ENCODE data around the gene PLK3. TPM values are rescaled to one million over a fixed set of nuclear protein-coding genes. Genes with fewer than 3 reads are reported as not detected.

The PLK3 gene
- total RNA-seq, 1 experiment from 2014 or later: 3.2 TPM

GRCh38 chr1:44787506-44787905 is 12.7 kb upstream of the PLK3 start:
- no peak for DNase-seq
- TF ChIP-seq, protein P1, sequence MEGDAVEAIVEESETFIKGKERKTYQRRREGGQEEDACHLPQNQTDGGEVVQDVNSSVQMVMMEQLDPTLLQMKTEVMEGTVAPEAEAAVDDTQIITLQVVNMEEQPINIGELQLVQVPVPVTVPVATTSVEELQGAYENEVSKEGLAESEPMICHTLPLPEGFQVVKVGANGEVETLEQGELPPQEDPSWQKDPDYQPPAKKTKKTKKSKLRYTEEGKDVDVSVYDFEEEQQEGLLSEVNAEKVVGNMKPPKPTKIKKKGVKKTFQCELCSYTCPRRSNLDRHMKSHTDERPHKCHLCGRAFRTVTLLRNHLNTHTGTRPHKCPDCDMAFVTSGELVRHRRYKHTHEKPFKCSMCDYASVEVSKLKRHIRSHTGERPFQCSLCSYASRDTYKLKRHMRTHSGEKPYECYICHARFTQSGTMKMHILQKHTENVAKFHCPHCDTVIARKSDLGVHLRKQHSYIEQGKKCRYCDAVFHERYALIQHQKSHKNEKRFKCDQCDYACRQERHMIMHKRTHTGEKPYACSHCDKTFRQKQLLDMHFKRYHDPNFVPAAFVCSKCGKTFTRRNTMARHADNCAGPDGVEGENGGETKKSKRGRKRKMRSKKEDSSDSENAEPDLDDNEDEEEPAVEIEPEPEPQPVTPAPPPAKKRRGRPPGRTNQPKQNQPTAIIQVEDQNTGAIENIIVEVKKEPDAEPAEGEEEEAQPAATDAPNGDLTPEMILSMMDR (IDR thresholded peaks at IDR 0.05; ENCODE audit: insufficient read depth in 1 of 2, low read depth in 1 of 2, low read length in 1 of 2, severe bottlenecking in 1 of 2, unreplicated experiment in 1 of 2): no peak
- CTCF ChIA-PET: no interaction called here
- H3K36me3 ChIP-seq (ENCODE audit: control insufficient read depth, insufficient read depth, low read length): no peaks in the 10 kb centered on the region
- no peaks in the 10 kb centered on the region for H3K4me1 ChIP-seq
- H3K4me3 ChIP-seq (ENCODE audit: low read depth, low read length): no peak overlapping the region
- Mint-ChIP-seq H3K27me3 (ENCODE audit: insufficient read depth, unreplicated experiment) (no peaks in the 10 kb centered on the region), H3K4me1 (ENCODE audit: low read depth, unreplicated experiment) (peaks cover under 1% of the 10 kb centered on the region), H3K4me3 (ENCODE audit: unreplicated experiment) (no peak overlapping the region), H3K9me3 (ENCODE audit: unreplicated experiment) (no peaks in the 10 kb centered on the region), H3K36me3 (ENCODE audit: insufficient read depth, unreplicated experiment) (peaks cover 5% of the 10 kb centered on the region), H3K27ac (ENCODE audit: unreplicated experiment) (no peak overlapping the region)
- no peaks in the 10 kb centered on the region for H3K27me3 ChIP-seq (replicated peaks; ENCODE audit: control insufficient read depth, insufficient read depth, low read length)
- intact Hi-C loops (cut with micrococcal nuclease; ENCODE audit: unreplicated experiment): no loop called here
- no peaks in the 10 kb centered on the region for H3K9me3 ChIP-seq
- no TSS peak for BruUV-seq (replicated peaks)
- POLR2A ChIA-PET: no interaction called here

DNA sequence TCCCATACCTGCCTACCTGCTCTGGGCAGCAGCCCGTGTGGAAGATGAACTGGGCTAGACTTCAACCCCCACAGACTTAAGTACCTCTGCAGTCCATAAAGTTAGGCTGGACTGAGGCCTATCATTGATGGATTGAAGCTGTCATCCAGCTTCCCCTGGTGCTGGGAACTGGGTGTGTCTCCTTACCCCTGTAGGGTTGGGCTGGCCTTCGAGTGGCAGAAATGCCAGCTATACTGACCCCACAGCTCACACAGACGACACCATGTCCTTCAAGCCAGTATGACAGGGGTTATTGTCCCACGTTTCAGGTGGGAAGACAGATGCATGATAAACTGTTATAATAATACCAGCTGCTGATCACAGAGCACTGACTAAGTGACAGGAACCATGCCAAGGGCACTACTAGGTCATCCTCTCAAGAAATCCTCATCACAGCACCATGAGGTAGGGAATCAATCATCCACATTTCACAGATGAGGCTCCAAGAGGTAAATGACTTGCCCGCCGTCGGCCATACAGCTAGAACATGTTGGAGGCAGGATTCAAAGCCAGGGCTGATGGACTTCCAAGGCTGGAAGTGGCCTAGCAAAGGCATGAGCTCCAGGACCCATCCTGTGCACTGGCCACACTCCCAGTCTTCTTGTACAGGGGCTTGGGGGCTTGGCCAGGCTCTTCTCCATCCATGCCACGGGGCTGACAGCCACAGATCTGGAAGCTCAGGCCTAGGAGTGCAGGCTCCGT is 11.9 kb upstream of the PLK3 start, which contains the start of gene BEST4:
Gene BEST4, minus strand, starts transcription at position 51 of the 741 bp plus-strand sequence. CDS start 465 bp downstream, outside the sequence.
- H3K9me3 Mint-ChIP-seq (ENCODE audit: unreplicated experiment): no peaks in the 10 kb centered on the region
- no peak for DNase-seq
- CTCF ChIA-PET: interaction anchor here (0.6 to 1.8 kb wide), 2 partner anchors 35 to 42 kb away, joined by 3 to 4 read pairs; no protein-coding TSS in a partner anchor
- Histone ChIP-seq H3K9me3 (no peaks in the 10 kb centered on the region), H3K4me1 (0 out of 2 replicates have a peak, but pooled peaks cover 1% of the 10 kb centered on the region), H3K4me3 (ENCODE audit: low read depth, low read length) (no peak within 1 kb of the TSS), H3K36me3 (ENCODE audit: control insufficient read depth, insufficient read depth, low read length) (no peaks in the 10 kb centered on the region), H3K27me3 (replicated peaks; ENCODE audit: control insufficient read depth, insufficient read depth, low read length) (no peaks in the 10 kb centered on the region)
- no peak within 1 kb of the TSS for H3K4me3 Mint-ChIP-seq (ENCODE audit: unreplicated experiment)
- peaks cover 9% of the 10 kb centered on the region for H3K4me1 Mint-ChIP-seq (ENCODE audit: low read depth, unreplicated experiment)
- no peak within 1 kb of the TSS for H3K27ac Mint-ChIP-seq (ENCODE audit: unreplicated experiment)
- POLR2A ChIA-PET: no interaction called here
- TF ChIP-seq, protein P1 (IDR thresholded peaks at IDR 0.05; ENCODE audit: insufficient read depth in 1 of 2, low read depth in 1 of 2, low read length in 1 of 2, severe bottlenecking in 1 of 2, unreplicated experiment in 1 of 2): no peak
- H3K27me3 Mint-ChIP-seq (ENCODE audit: insufficient read depth, unreplicated experiment): no peaks in the 10 kb centered on the region
- intact Hi-C loops (cut with micrococcal nuclease; ENCODE audit: unreplicated experiment): no loop called here
- no peaks in the 10 kb centered on the region for H3K36me3 Mint-ChIP-seq (ENCODE audit: insufficient read depth, unreplicated experiment)
- BruUV-seq (replicated peaks): no TSS peak

DNA sequence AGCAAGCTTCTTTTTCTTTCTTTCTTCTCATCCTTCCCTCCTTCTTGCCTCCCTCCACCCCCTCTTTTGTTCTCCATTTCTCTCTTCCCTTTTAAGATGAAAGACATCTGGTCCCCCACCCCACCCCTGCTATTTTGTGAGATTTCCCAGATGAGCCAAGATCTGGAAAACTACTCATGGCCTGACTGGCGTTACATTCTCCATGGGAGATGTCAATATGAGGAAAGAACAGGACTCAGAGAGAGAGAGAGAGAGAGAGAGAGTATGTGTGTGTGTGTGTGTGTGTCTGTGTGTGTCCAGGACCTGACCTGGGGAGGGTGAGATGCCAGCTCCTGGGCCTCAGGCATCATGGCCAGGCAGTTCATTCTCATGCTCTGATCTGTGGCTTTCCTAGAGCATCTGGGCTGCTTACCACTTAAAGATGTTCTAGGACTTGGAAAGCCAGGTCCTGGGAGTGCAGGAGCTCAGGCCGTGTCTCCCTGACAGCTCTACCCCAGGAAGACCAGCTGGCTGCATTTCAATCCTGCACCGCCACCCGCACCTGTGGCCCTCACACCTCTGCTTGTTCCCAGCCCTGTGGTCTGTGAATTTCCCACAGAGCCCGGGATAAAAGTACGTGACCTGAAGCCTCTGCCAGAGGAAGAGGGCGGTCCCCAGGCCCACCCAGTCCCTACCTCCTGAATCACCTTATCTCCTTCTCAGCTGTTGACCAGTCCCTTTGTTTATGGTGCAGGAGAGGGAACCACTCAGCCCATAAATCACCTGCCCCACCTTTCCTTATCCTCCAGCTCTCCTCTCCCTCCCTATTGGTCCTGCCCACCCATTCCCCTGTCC is 9.0 kb upstream of the PLK3 start:
- H3K36me3 Mint-ChIP-seq (ENCODE audit: insufficient read depth, unreplicated experiment): no peaks in the 10 kb centered on the region
- peaks cover 14% of the 10 kb centered on the region for H3K4me1 Mint-ChIP-seq (ENCODE audit: low read depth, unreplicated experiment)
- H3K9me3 Mint-ChIP-seq (ENCODE audit: unreplicated experiment): no peaks in the 10 kb centered on the region
- H3K4me3 Mint-ChIP-seq (ENCODE audit: unreplicated experiment): no peak overlapping the region
- no peaks in the 10 kb centered on the region for H3K27me3 Mint-ChIP-seq (ENCODE audit: insufficient read depth, unreplicated experiment)
- no peak overlapping the region for H3K27ac Mint-ChIP-seq (ENCODE audit: unreplicated experiment)
- Histone ChIP-seq H3K9me3 (no peaks in the 10 kb centered on the region), H3K27me3 (replicated peaks; ENCODE audit: control insufficient read depth, insufficient read depth, low read length) (no peaks in the 10 kb centered on the region), H3K4me3 (ENCODE audit: low read depth, low read length) (no peak overlapping the region), H3K36me3 (ENCODE audit: control insufficient read depth, insufficient read depth, low read length) (no peaks in the 10 kb centered on the region), H3K4me1 (0 out of 2 replicates have a peak, but pooled peaks cover 5% of the 10 kb centered on the region)
- TF ChIP-seq, protein P1 (IDR thresholded peaks at IDR 0.05; ENCODE audit: insufficient read depth in 1 of 2, low read depth in 1 of 2, low read length in 1 of 2, severe bottlenecking in 1 of 2, unreplicated experiment in 1 of 2): no peak
- DNase-seq: no peak
- no TSS peak for BruUV-seq (replicated peaks)
- CTCF ChIA-PET: interaction anchor here (0.5 to 1.1 kb wide), 3 partner anchors 17 to 1548 kb away, joined by 3 to 10 read pairs (median 3); partner anchors contain the start of genes BTBD19 and HECTD3
- POLR2A ChIA-PET: interaction anchor here (0.5 kb wide), 1 partner anchor 9 kb away, joined by 3 read pairs; the partner anchor contains the start of gene PLK3
- intact Hi-C loops (cut with micrococcal nuclease; ENCODE audit: unreplicated experiment): loop anchor here (5.0 kb wide), 2 partner anchors 59 to 221 kb away; partner anchors contain the start of genes HECTD3, RNU5D-1 and UROD

Measured in Caco-2 (cell line).